NCI-H2227 treated with DMSO at 0.1 percent for 48 hours (cell line): ENCODE data around the gene PLA2G3.
"Not testable (repeated sequence)": the region's sequence is repeated elsewhere in the genome, so short reads cannot be mapped to it uniquely, and the experiment has no call there.

Experiments
- DNase-seq: peaks from one replicate; lab custom pipeline; 2025; lab: John Stamatoyannopoulos, UW

PLA2G3 gene

GRCh38 chr22:31099841-31100761 is 40.2 kb downstream of the PLA2G3 start:
- no peak for DNase-seq

GRCh38 chr22:31099386-31099785 is 40.9 kb downstream of the PLA2G3 start:
- no peak for DNase-seq

- no peak for DNase-seq
Measured at GRCh38 chr22:31098632-31099110, 41.6 kb downstream of the PLA2G3 start.

GRCh38 chr22:31097941-31098631 is 42.2 kb downstream of the PLA2G3 start:
- DNase-seq: no peak

- not testable (repeated sequence) for DNase-seq
Measured at GRCh38 chr22:31097539-31097938, 42.8 kb downstream of the PLA2G3 start.

GRCh38 chr22:31096657-31097279 is 43.5 kb downstream of the PLA2G3 start:
- DNase-seq: no peak

GRCh38 chr22:31095637-31096249 is 44.6 kb downstream of the PLA2G3 start:
- no peak for DNase-seq

- DNase-seq: no peak
Measured at GRCh38 chr22:31094741-31095140, 45.6 kb downstream of the PLA2G3 start.

GRCh38 chr22:31094021-31094551 is 46.2 kb downstream of the PLA2G3 start:
- DNase-seq: no peak

- DNase-seq: no peak
Measured at GRCh38 chr22:31093086-31093850, 47.0 kb downstream of the PLA2G3 start.

- no peak for DNase-seq
Measured at GRCh38 chr22:31092161-31092560, 48.1 kb downstream of the PLA2G3 start.

GRCh38 chr22:31091106-31091975 is 49.0 kb downstream of the PLA2G3 start:
- DNase-seq: no peak

- no peak for DNase-seq
Measured at GRCh38 chr22:31090217-31091085, 49.9 kb downstream of the PLA2G3 start.

- DNase-seq: no peak
Measured at GRCh38 chr22:31089160-31090100, 50.9 kb downstream of the PLA2G3 start.

- no peak for DNase-seq
Measured at GRCh38 chr22:31088233-31088986, 51.9 kb downstream of the PLA2G3 start.

GRCh38 chr22:31087744-31088215 is 52.5 kb downstream of the PLA2G3 start:
- no peak for DNase-seq

- DNase-seq: no peak
Measured at GRCh38 chr22:31086703-31087330, 53.5 kb downstream of the PLA2G3 start.
